Thyroid gland (tissue), 4 donors: ENCODE measurements around the gene PHF3. TPM values are rescaled to one million over a fixed set of nuclear protein-coding genes. Genes with fewer than 3 reads are reported as not detected.
A peak's percentile ranks its signal among the peaks of the same experiment; 100 is the strongest.

ENCODE experiments used
- DNase-seq, 2 donors: peaks; one replicate each; pipeline ENCODE4 v3.0.0-alpha.2; 2019
- H3K27ac ChIP-seq, 3 donors: fragments of 200-600 bp; sonication (generic); 1 replicate in 2 of 3; 2 replicates in 1 of 3; pipeline ENCODE4 v1.5.1; 2016 to 2019; ENCODE audit warnings: mild to moderate bottlenecking in 1 of 3, moderate library complexity in 1 of 3
- H3K27me3 ChIP-seq: fragments of 200-600 bp; sonication (generic); one replicate; pipeline ENCODE4 v1.5.1; 2019
- H3K36me3 ChIP-seq, 2 donors: fragments of 200-600 bp; sonication (generic); one replicate each; pipeline ENCODE4 v1.5.1; 2016 to 2019
- H3K4me1 ChIP-seq, 2 donors: fragments of 200-600 bp; sonication (generic); one replicate each; pipeline ENCODE4 v1.5.1; 2017 to 2019
- H3K4me3 ChIP-seq, 3 donors: fragments of 200-600 bp; sonication (generic); replicated peaks in 1 of 3; 1 replicate in 2 of 3; 2 replicates in 1 of 3; pipeline ENCODE4 v1.5.1; 2016; ENCODE audit warnings: mild to moderate bottlenecking in 1 of 3
- H3K9me3 ChIP-seq: fragments of 200-600 bp; sonication (generic); one replicate; pipeline ENCODE4 v1.5.1; 2017
- POLR2A ChIP-seq, 2 donors: fragments of 450-650 bp; IDR thresholded peaks; one replicate each; pipeline ENCODE4 v1.6.1; 2017; ENCODE audit warnings: antibody characterized with exemption in 2 of 2, mild to moderate bottlenecking in 2 of 2, moderate library complexity in 1 of 2
- WGBS, 2 donors: methylation state at CpG; one replicate each; pipeline ENCODE4 v1.1.5; 2017; 5-methylcytosine and 5-hydroxymethylcytosine counted together
- intact Hi-C: fragments of 100-400 bp; cut with DNase I; formaldehyde crosslinking; loops from one replicate; pipeline ENCODE4 v1.15.1; 2023
- total RNA-seq, 4 donors: library from RNA; depleted of rRNA; stranded (reverse); fragments of >200 nt; gene quantifications; one replicate each; pipeline ENCODE4 v1.2.3, GENCODE V29; 2016
- TF ChIP-seq, protein P1 (sequence below), 6 experiments: fragments of 200-600 bp in 3 of 6; fragments of 450-650 bp in 3 of 6; sonication (generic) in 3 of 6; IDR thresholded peaks; one replicate each; pipeline ENCODE4 v1.5.1; 2016 to 2019; ENCODE audit warnings: antibody characterized with exemption in 6 of 6, mild to moderate bottlenecking in 2 of 6, inconsistent platforms in 1 of 6, moderate library complexity in 1 of 6

PHF3 gene
- total RNA-seq, 4 donors from 2014 or later = 74.4 to 114 (median 89.6) TPM

DNA sequence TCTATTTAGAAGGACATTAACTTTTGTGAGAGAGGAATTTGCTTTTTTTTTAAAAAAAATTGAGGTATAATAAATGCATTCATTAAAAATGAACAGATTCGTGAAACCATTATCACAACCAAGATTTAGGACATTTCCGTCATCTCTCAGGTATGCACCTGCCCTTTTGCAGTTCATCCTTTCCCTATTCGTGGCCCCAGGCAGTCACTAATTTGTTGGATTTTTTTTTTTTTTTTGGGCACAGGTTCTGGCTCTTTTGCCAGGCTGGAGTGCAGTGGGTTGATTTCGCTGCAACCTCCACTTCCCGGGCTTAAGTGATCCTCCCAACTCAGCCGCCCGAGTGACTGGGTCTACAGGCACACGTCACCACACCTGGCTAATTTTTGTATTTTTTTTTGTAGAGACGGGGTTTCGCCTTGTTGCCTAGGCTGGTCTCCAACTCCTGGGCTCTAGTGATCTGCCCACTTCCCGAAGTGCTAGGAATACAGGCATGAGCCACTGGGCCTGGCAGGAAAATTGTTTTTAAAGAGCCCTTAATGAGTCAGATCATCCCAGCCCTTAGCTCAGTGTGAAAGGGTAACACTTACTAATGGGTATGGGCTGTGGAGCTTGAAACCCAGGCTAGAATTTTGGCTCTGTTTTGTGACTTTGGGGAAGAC is 9.2 kb downstream of the PHF3 start:
- Histone ChIP-seq H3K4me1 (peaks cover 29 to 37% of the 10 kb centered on the region in 2 donors), H3K36me3 (no peaks in the 10 kb centered on the region), H3K27me3 (no peaks in the 10 kb centered on the region), H3K4me3 (no peak overlapping the region), H3K27ac (no peak overlapping the region), H3K9me3 (no peaks in the 10 kb centered on the region)
- WGBS, 2 donors = 58% methylated on average over 11 of the region's 11 CpGs
- DNase-seq = peak; percentile 57 to 62
- no peak for TF ChIP-seq POLR2A (IDR thresholded peaks at IDR 0.05)
- TF ChIP-seq, protein P1, sequence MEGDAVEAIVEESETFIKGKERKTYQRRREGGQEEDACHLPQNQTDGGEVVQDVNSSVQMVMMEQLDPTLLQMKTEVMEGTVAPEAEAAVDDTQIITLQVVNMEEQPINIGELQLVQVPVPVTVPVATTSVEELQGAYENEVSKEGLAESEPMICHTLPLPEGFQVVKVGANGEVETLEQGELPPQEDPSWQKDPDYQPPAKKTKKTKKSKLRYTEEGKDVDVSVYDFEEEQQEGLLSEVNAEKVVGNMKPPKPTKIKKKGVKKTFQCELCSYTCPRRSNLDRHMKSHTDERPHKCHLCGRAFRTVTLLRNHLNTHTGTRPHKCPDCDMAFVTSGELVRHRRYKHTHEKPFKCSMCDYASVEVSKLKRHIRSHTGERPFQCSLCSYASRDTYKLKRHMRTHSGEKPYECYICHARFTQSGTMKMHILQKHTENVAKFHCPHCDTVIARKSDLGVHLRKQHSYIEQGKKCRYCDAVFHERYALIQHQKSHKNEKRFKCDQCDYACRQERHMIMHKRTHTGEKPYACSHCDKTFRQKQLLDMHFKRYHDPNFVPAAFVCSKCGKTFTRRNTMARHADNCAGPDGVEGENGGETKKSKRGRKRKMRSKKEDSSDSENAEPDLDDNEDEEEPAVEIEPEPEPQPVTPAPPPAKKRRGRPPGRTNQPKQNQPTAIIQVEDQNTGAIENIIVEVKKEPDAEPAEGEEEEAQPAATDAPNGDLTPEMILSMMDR (IDR thresholded peaks at IDR 0.05) = no peak
- intact Hi-C loops = no loop called here

DNA sequence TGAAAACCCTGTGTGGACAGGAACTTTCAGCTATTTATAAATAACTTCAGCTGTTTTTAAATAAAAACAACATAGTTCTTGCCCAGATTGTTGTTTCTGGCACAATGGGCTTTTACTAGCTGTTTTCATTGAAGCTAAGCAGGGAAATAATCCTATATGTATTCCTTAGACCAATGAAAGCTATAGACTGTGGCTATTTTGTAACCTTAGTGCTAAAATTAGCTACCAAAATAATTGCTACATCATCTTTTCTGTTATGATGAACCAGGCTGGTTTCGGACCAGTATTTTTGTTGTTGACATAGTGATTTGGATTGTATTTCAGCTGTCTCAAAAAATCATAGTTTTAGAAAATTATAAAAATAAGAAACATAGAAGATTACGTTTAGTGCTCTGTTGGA is 13.7 kb downstream of the PHF3 start:
- no peak overlapping the region for H3K4me3 ChIP-seq
- intact Hi-C loops = no loop called here
- TF ChIP-seq POLR2A (IDR thresholded peaks at IDR 0.05) = no peak
- TF ChIP-seq, protein P1 (IDR thresholded peaks at IDR 0.05) = no peak
- DNase-seq = no peak
- H3K4me1 ChIP-seq = peaks cover 29% of the 10 kb centered on the region in 2 donors
- H3K9me3 ChIP-seq = no peaks in the 10 kb centered on the region
- H3K27ac ChIP-seq = peak overlapping the region in 2 of 3 donors; percentile 4 to 30
- WGBS, 2 donors = 70 to 75% methylated on average over 2 of the region's 2 CpGs
- H3K27me3 ChIP-seq = no peaks in the 10 kb centered on the region
- no peaks in the 10 kb centered on the region for H3K36me3 ChIP-seq

DNA sequence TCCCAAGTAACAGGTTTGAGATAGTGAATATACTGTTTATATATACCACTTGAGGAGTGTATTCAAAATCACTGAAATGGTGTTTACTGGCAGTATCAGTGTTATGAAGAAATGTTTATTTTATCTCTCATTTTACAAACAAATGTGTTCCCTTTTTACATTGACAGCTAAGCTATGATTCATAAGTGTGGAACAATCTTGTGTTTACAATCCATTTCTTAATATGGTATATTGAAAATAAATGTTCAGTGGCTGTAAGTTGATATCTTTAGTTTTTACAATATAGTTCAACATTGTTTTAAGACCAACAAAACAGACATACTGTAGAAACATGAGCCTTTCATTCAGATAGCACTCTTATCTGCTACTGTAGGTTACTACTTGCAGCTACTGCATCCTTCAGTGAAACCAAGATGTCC is 14.3 kb downstream of the PHF3 start:
- TF ChIP-seq, protein P1 (IDR thresholded peaks at IDR 0.05) = no peak
- TF ChIP-seq POLR2A (IDR thresholded peaks at IDR 0.05) = no peak
- intact Hi-C loops = no loop called here

DNA sequence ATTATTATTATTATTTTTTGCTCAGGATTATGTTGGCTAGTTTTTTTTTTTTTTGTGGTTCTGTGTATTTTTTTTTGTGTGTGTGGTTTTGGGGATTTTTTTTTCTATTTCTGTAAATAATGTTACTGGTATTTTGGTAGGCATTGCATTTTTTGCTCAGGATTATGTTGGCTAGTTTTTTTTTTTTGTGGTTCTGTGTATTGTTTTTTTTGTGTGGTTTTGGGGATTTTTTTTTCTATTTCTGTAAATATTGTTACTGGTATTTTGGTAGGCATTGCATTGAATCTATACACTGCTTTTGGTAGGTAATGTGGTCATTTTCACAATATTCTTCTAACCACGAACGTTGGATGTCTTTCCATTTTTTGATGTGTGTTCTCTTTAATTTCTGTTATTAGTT is 17.4 kb downstream of the PHF3 start:
- Histone ChIP-seq H3K9me3 (no peaks in the 10 kb centered on the region), H3K4me3 (no peak overlapping the region), H3K4me1 (peaks cover 18 to 21% of the 10 kb centered on the region in 2 donors)

More for the DNA sequence above, 14.3 kb downstream of the PHF3 start:
- Histone ChIP-seq H3K36me3 (no peaks in the 10 kb centered on the region), H3K4me1 (peaks cover 23 to 27% of the 10 kb centered on the region in 2 donors), H3K27me3 (no peaks in the 10 kb centered on the region), H3K9me3 (no peaks in the 10 kb centered on the region), H3K4me3 (no peak overlapping the region), H3K27ac (no peak overlapping the region)
- no peak for DNase-seq

DNA sequence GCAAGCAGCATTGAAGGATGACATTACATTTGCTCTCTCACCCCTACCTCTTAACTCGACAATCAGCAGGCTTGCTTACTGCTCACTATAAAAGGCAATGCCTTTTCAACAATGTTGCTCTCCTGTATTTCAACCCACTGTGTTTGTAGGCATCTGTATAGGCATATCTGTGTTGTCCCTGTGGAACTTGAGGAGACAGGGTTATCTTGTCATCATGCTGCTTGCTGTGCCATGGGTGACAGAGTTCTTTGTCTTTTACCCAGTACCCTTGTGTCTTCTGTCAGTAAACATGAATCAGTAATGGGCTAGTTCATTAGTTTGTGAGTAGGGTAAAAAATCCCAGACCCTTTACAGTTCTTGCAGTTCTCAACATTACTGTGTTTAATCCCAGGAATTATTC is 25.2 kb downstream of the PHF3 start:
- 61 to 67% methylated on average over 1 of the region's 1 CpG for WGBS, 2 donors
- H3K27me3 ChIP-seq = no peaks in the 10 kb centered on the region
- DNase-seq = no peak
- no peaks in the 10 kb centered on the region for H3K36me3 ChIP-seq
- intact Hi-C loops = no loop called here
- H3K4me3 ChIP-seq = no peak overlapping the region
- H3K27ac ChIP-seq = no peak overlapping the region
- H3K4me1 ChIP-seq = peaks cover 17 to 23% of the 10 kb centered on the region in 2 donors
- TF ChIP-seq POLR2A (IDR thresholded peaks at IDR 0.05) = no peak
- TF ChIP-seq, protein P1 (IDR thresholded peaks at IDR 0.05) = no peak
- H3K9me3 ChIP-seq = no peaks in the 10 kb centered on the region

More for the DNA sequence above, 17.4 kb downstream of the PHF3 start:
- Histone ChIP-seq H3K36me3 (no peaks in the 10 kb centered on the region), H3K27ac (no peak overlapping the region), H3K27me3 (no peaks in the 10 kb centered on the region)
- intact Hi-C loops = no loop called here
- TF ChIP-seq, protein P1 (IDR thresholded peaks at IDR 0.05) = no peak
- TF ChIP-seq POLR2A (IDR thresholded peaks at IDR 0.05) = no peak
- 82 to 87% methylated on average over 2 of the region's 2 CpGs for WGBS, 2 donors
- DNase-seq = no peak
